HCT116 (cell line): ENCODE measurements around the gene GABRP. TPM values are rescaled to one million over a fixed set of nuclear protein-coding genes. Genes with fewer than 3 reads are reported as not detected.

ENCODE experiments used
- ATAC-seq: fragments of 200-7000 bp; cut with Tn5 transposase; 2 replicates; pipeline ENCODE4 v1.9.1; 2020; ENCODE audit warnings: mild to moderate bottlenecking, moderate library complexity
- BruUV-seq: library from RNA; stranded (reverse); fragments of 400-500 nt; replicated peaks from 2 replicates; lab custom pipeline; 2021; lab: Mats Ljungman, UMichigan
- CTCF ChIA-PET: fragments of 300-600 bp; sonication (Branson Sonifier 250); formaldehyde crosslinking; loops from one replicate; lab custom pipeline; 2021; ENCODE audit warnings: antibody characterized with exemption; lab: Charles Lee
- POLR2A ChIA-PET: fragments of 300-600, 350-600 bp; sonication (Branson Sonifier 250); formaldehyde crosslinking; loops from one replicate; lab custom pipeline; 2021; ENCODE audit warnings: antibody characterized with exemption; lab: Charles Lee
- RAD21 ChIA-PET, 2 experiments: fragments of 300-600 bp; sonication (Branson Sonifier 250); formaldehyde crosslinking; loops; one replicate each; lab custom pipeline; 2023; ENCODE audit warnings: low total read pairs in 2 of 2; ENCODE audit not compliant: uncharacterized antibody in 2 of 2, unreplicated experiment in 2 of 2, low non-redundant PET in 1 of 2; lab: Charles Lee
- DNase-seq: peaks from one replicate; pipeline ENCODE4 v3.0.0-alpha.2; 2010; ENCODE audit warnings: low read depth, low spot score
- H2AFZ ChIP-seq: fragments of 200-600 bp; shearing (Covaris generic), sonication (generic); 2 replicates; pipeline ENCODE4 v1.6.1; 2017; ENCODE audit warnings: low read depth, mixed run types, mixed read lengths, antibody characterized with exemption, low read length; ENCODE audit not compliant: poor library complexity, severe bottlenecking
- H3K27ac ChIP-seq: 2 replicates; pipeline ENCODE4 v1.5.1; 2012; ENCODE audit warnings: low read depth, low read length
- H3K27me3 ChIP-seq: fragments of 200-600 bp; sonication (generic); 2 replicates; pipeline ENCODE4 v1.6.1; 2016; ENCODE audit warnings: mixed run types, low read length, mixed read lengths; ENCODE audit not compliant: insufficient read depth
- H3K36me3 ChIP-seq, 2 experiments: fragments of 200-500 bp in 1 of 2; fragments of 200-600 bp in 1 of 2; sonication (Bioruptor generic) in 1 of 2; sonication (generic) in 1 of 2; 2 replicates each; pipeline versions ENCODE4 v1.5.1 to v1.6.1; 2014 to 2016; ENCODE audit warnings: low read length in 2 of 2, inconsistent platforms in 1 of 2, mixed read lengths in 1 of 2, mixed run types in 1 of 2; ENCODE audit not compliant: insufficient read depth in 2 of 2, control insufficient read depth in 1 of 2
- H3K4me1 ChIP-seq, 2 experiments: fragments of 200-600 bp in 1 of 2; sonication (generic) in 1 of 2; 2 replicates each; pipeline versions ENCODE4 v1.5.1 to v1.6.1; 2012 to 2017; ENCODE audit warnings: low read length in 2 of 2, inconsistent platforms in 1 of 2, mild to moderate bottlenecking in 1 of 2, mixed read lengths in 1 of 2, mixed run types in 1 of 2, moderate library complexity in 1 of 2; ENCODE audit not compliant: insufficient read depth in 2 of 2, control insufficient read depth in 1 of 2
- H3K4me2 ChIP-seq: fragments of 200-600 bp; sonication (generic); 2 replicates; pipeline ENCODE4 v1.6.1; 2017; ENCODE audit warnings: mixed run types, low read length, mixed read lengths
- H3K4me3 ChIP-seq, 2 experiments: fragments of 200-600 bp in 1 of 2; sonication (generic) in 1 of 2; replicated peaks in 1 of 2; 2 replicates each; pipeline ENCODE4 v1.5.1; 2011 to 2016; ENCODE audit warnings: low read length in 2 of 2, control low read depth in 1 of 2, low read depth in 1 of 2, mild to moderate bottlenecking in 1 of 2, mixed read lengths in 1 of 2, mixed run types in 1 of 2
- H3K79me2 ChIP-seq: fragments of 200-600 bp; sonication (generic); 2 replicates; pipeline ENCODE4 v1.6.1; 2017; ENCODE audit warnings: mild to moderate bottlenecking, mixed run types, low read length, moderate library complexity, mixed read lengths; ENCODE audit not compliant: insufficient read depth
- H3K9ac ChIP-seq: fragments of 200-600 bp; sonication (generic); 2 replicates; pipeline ENCODE4 v1.6.1; 2016; ENCODE audit warnings: low read length, mixed read lengths
- H3K9me2 ChIP-seq: fragments of 200-600 bp; sonication (generic), shearing (Covaris generic); 2 replicates; pipeline ENCODE4 v1.6.1; 2017; ENCODE audit warnings: mixed run types, mild to moderate bottlenecking, moderate library complexity; ENCODE audit not compliant: insufficient read depth
- H3K9me3 ChIP-seq, 2 experiments: fragments of 200-500 bp in 1 of 2; fragments of 200-600 bp in 1 of 2; sonication (Bioruptor generic) in 1 of 2; sonication (generic) in 1 of 2; 2 replicates each; pipeline ENCODE4 v1.6.1; 2014 to 2017; ENCODE audit warnings: low read length in 2 of 2, mixed read lengths in 2 of 2, inconsistent platforms in 1 of 2, low read depth in 1 of 2, mild to moderate bottlenecking in 1 of 2, mixed run types in 1 of 2, moderate library complexity in 1 of 2; ENCODE audit not compliant: control insufficient read depth in 1 of 2, insufficient read depth in 1 of 2
- H4K20me1 ChIP-seq: fragments of 200-600 bp; sonication (generic), shearing (Covaris generic); 2 replicates; pipeline ENCODE4 v1.6.1; 2017; ENCODE audit warnings: mixed run types, mild to moderate bottlenecking, moderate library complexity; ENCODE audit not compliant: insufficient read depth
- ATF3 ChIP-seq: IDR thresholded peaks from 2 replicates; pipeline ENCODE4 v1.6.1; 2012
- CBX3 ChIP-seq: IDR thresholded peaks from 2 replicates; pipeline ENCODE4 v1.6.1; 2012; ENCODE audit warnings: low read depth
- CTCF ChIP-seq, 3 experiments: fragments of 200-600 bp in 1 of 3; sonication (generic) in 1 of 3; IDR thresholded peaks in 2 of 3; conservative IDR thresholded peaks in 1 of 3; 2 replicates each; pipeline ENCODE4 v1.5.1; 2012 to 2017; ENCODE audit warnings: low read depth in 2 of 3, low read length in 2 of 3, antibody characterized with exemption in 1 of 3, borderline replicate concordance in 1 of 3, control low read depth in 1 of 3, mild to moderate bottlenecking in 1 of 3, mixed read lengths in 1 of 3, mixed run types in 1 of 3, moderate library complexity in 1 of 3; ENCODE audit not compliant: insufficient read depth in 1 of 3
- EGR1 ChIP-seq: IDR thresholded peaks from 2 replicates; pipeline ENCODE4 v1.6.1; 2012; ENCODE audit warnings: low read depth
- ELF1 ChIP-seq: IDR thresholded peaks from 2 replicates; pipeline ENCODE4 v1.6.1; 2012; ENCODE audit warnings: low read depth, borderline replicate concordance
- EZH2 ChIP-seq: fragments of 200-600 bp; sonication (generic); IDR thresholded peaks from 2 replicates; pipeline ENCODE4 v1.6.1; 2017; ENCODE audit warnings: antibody characterized with exemption, mixed run types
- EZH2phosphoT487 ChIP-seq: fragments of 200-600 bp; IDR thresholded peaks from 2 replicates; pipeline ENCODE4 v1.6.1; 2018; ENCODE audit warnings: antibody characterized with exemption, borderline replicate concordance
- FOSL1 ChIP-seq: IDR thresholded peaks from 2 replicates; pipeline ENCODE4 v1.6.1; 2012; ENCODE audit warnings: low read depth
- JUND ChIP-seq: IDR thresholded peaks from 2 replicates; pipeline ENCODE4 v1.6.1; 2012
- MAX ChIP-seq: IDR thresholded peaks from 2 replicates; pipeline ENCODE4 v1.6.1; 2012
- POLR2A ChIP-seq: IDR thresholded peaks from 2 replicates; pipeline ENCODE4 v1.7.0; 2011; ENCODE audit warnings: borderline replicate concordance; ENCODE audit not compliant: insufficient read depth, insufficient read length; ENCODE audit errors: extremely low read depth
- POLR2AphosphoS5 ChIP-seq: IDR thresholded peaks from 2 replicates; pipeline ENCODE4 v1.6.1; 2011; ENCODE audit warnings: mild to moderate bottlenecking, low read depth, low read length, moderate library complexity
- RAD21 ChIP-seq: IDR thresholded peaks from 2 replicates; pipeline ENCODE4 v1.6.1; 2012; ENCODE audit warnings: low read depth, mild to moderate bottlenecking
- REST ChIP-seq: IDR thresholded peaks from 2 replicates; pipeline ENCODE4 v1.6.1; 2012; ENCODE audit warnings: low read depth
- SIN3A ChIP-seq: IDR thresholded peaks from 2 replicates; pipeline ENCODE4 v1.6.1; 2012; ENCODE audit warnings: low read depth
- SP1 ChIP-seq: IDR thresholded peaks from 2 replicates; pipeline ENCODE4 v1.6.1; 2012; ENCODE audit warnings: low read depth
- SRF ChIP-seq: IDR thresholded peaks from 2 replicates; pipeline ENCODE4 v1.6.1; 2012; ENCODE audit warnings: low read depth
- TCF7L2 ChIP-seq: IDR thresholded peaks from 2 replicates; pipeline ENCODE4 v1.7.0; 2011; ENCODE audit warnings: borderline replicate concordance, inconsistent platforms; ENCODE audit not compliant: insufficient read depth, insufficient read length; ENCODE audit errors: extremely low read depth
- ZBTB33 ChIP-seq: IDR thresholded peaks from 2 replicates; pipeline ENCODE4 v1.6.1; 2011; ENCODE audit warnings: mild to moderate bottlenecking, low read length, moderate library complexity; ENCODE audit not compliant: insufficient replicate concordance; ENCODE audit errors: extremely low read depth
- ZFX ChIP-seq: fragments of 450-650 bp; IDR thresholded peaks from 2 replicates; pipeline ENCODE4 v1.6.1; 2017
- intact Hi-C: fragments of 100-400 bp; cut with micrococcal nuclease; formaldehyde crosslinking; loops from 2 replicates; pipeline ENCODE4 v1.10.0; 2022
- total RNA-seq: library from RNA; stranded (reverse); gene quantifications from one replicate; pipeline ENCODE4 v1.2.1, GENCODE V29; 2021; ENCODE audit not compliant: unreplicated experiment

The GABRP gene
- total RNA-seq, 1 experiment from 2014 or later = not detected

GRCh38 chr5:170805666-170806065, 22.1 kb downstream of the GABRP start:
- H3K27me3 ChIP-seq = peaks cover 15% of the 10 kb centered on the region
- TF ChIP-seq RAD21 (no peak), SP1 (no peak), CBX3 (no peak), SRF (no peak), JUND (no peak), FOSL1 (no peak), POLR2AphosphoS5 (no peak), ELF1 (no peak), EZH2 (no peak), REST (no peak), ATF3 (no peak), POLR2A (no peak), EZH2phosphoT487 (no peak), ZBTB33 (no peak), ZFX (no peak), SIN3A (no peak), TCF7L2 (no peak), EGR1 (no peak), CTCF (IDR thresholded peaks at IDR 0.05 in 2 of 3, conservative IDR thresholded peaks at IDR 0.05 in 1 of 3; ENCODE audit: borderline replicate concordance in 1 of 3, insufficient read depth in 1 of 3, low read depth in 2 of 3, low read length in 2 of 3) (no peak), MAX (no peak)
- H4K20me1 ChIP-seq = no peaks in the 10 kb centered on the region
- no peak for ATAC-seq
- no peaks in the 10 kb centered on the region for H3K9me2 ChIP-seq
- no peak overlapping the region for H3K4me2 ChIP-seq
- no peak overlapping the region for H3K9ac ChIP-seq
- CTCF ChIA-PET = interaction anchor here (0.9 kb wide), 1 partner anchor 537 kb away, joined by 3 read pairs; no protein-coding TSS in a partner anchor
- POLR2A ChIA-PET = no interaction called here
- no peaks in the 10 kb centered on the region for H3K9me3 ChIP-seq
- H3K4me1 ChIP-seq = no peaks in the 10 kb centered on the region
- DNase-seq = no peak
- H3K4me3 ChIP-seq = no peak overlapping the region
- no TSS peak for BruUV-seq
- intact Hi-C loops = loop anchor here (5.0 kb wide), 1 partner anchor 112 kb away; no protein-coding TSS in a partner anchor
- H3K36me3 ChIP-seq = no peaks in the 10 kb centered on the region
- H2AFZ ChIP-seq = no peak overlapping the region
- RAD21 ChIA-PET = no interaction called here
- no peaks in the 10 kb centered on the region for H3K79me2 ChIP-seq
- no peak overlapping the region for H3K27ac ChIP-seq
